Activated CD4-positive, alpha-beta T cell treated with anti-CD3 and anti-CD28 coated beads, Interleukin-2, amount 50 U/mL, for 1 hour (primary cell): ENCODE data around the gene ZG16.

Source experiments
- DNase-seq: peaks from one replicate; pipeline ENCODE4 v3.0.0-alpha.2; 2020

The ZG16 gene

DNA sequence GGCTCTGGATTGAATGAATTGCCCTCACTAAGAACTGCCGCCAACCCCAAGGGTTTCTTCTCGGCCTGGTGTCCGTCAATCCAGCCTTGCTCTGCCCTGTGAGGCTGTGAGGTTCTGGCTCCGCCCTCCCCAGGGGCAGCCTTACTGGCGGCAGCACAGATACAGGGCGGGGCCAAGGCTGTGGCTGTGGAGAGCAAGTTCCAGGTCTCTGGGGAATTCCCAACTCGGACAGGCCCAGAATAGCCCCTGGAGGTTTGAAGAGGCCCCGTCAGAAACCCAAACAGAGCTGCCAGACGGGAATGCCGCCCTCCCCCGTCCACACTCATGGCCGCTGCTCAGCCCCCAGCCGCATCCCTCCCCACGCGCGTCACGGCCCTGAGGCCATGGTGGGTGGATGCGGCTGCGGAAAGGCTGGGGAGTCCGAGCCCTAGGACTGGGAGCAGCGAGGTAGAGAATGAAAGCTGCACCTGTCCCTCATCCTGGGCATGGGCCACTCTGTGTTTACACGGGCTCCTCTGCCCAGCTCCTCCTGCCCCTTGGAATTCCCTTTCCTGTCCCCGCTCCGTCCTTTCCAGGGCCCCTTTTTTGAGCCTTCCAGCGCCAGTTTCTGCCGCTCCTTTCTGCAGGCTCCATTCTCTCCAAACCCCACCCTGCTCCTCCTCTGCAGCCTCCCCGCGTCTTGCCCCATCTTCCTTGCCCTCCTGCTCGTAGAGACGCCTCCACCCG is 33.3 kb downstream of the ZG16 start:
- peak; percentile 59 for DNase-seq

DNA sequence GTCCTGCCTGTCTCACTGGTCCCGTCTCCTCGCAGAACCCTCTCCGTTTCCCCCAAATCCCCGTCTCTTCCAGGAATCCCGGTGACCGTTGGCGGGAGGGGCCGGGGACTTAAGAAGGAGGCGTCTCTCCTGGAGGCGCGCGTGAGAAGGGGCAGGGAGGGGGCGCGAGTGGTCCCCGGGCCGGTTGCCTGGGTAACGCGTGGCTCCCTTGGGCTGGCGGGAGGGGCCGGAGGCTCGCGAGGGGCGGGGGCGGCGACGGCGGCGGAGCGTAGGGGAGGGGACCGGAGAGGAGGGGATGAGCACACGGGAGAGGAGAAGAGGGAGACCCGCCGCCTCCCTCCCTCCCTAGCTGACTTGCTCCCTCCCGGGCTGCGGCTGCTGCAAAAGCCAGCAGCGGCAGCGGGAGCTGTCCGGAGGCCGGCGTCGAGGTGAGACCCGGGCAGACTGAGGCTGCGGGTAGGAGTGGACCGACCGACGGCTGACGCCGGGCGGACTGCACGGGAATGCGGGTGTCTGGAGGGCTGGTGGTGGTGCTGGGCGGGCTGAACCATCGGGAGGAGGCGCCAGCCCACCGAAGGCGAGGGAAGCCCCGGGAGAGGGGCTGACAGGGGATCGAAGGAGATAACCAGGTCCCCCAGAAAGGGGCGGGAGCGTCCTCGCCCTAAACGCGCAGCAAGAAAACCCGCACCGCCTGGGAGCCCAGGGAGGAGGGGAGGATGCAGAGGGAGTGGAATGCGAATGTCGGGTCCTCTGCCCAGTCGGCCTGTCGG is 34.0 kb downstream of the ZG16 start, which contains the start of gene PRRT2:
Gene PRRT2 (plus strand): TSS at position 298 of the 770 bp plus-strand sequence. CDS start 862 bp downstream, outside the sequence.
- DNase-seq = no peak

DNA sequence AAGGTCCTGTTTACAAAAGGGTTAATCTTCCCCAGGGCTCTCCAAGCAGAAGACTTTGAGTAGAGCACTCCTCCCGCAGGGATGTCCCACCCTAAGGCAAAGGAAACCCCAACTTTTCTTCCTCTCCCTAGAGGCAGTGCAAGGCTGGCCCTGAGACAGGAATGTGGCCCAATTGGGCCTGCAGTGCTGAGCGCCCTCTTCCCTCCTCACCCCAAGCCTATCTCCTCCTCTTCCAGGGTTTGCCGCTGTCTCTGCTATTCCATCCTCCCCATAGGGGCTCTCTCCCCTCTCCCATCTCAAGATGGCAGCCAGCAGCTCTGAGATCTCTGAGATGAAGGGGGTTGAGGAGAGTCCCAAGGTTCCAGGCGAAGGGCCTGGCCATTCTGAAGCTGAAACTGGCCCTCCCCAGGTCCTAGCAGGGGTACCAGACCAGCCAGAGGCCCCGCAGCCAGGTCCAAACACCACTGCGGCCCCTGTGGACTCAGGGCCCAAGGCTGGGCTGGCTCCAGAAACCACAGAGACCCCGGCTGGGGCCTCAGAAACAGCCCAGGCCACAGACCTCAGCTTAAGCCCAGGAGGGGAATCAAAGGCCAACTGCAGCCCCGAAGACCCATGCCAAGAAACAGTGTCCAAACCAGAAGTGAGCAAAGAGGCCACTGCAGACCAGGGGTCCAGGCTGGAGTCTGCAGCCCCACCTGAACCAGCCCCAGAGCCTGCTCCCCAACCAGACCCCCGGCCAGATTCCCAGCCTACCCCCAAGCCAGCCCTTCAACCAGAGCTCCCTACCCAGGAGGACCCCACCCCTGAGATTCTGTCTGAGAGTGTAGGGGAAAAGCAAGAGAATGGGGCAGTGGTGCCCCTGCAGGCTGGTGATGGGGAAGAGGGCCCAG is 34.9 kb downstream of the ZG16 start:
- DNase-seq = no peak

DNA sequence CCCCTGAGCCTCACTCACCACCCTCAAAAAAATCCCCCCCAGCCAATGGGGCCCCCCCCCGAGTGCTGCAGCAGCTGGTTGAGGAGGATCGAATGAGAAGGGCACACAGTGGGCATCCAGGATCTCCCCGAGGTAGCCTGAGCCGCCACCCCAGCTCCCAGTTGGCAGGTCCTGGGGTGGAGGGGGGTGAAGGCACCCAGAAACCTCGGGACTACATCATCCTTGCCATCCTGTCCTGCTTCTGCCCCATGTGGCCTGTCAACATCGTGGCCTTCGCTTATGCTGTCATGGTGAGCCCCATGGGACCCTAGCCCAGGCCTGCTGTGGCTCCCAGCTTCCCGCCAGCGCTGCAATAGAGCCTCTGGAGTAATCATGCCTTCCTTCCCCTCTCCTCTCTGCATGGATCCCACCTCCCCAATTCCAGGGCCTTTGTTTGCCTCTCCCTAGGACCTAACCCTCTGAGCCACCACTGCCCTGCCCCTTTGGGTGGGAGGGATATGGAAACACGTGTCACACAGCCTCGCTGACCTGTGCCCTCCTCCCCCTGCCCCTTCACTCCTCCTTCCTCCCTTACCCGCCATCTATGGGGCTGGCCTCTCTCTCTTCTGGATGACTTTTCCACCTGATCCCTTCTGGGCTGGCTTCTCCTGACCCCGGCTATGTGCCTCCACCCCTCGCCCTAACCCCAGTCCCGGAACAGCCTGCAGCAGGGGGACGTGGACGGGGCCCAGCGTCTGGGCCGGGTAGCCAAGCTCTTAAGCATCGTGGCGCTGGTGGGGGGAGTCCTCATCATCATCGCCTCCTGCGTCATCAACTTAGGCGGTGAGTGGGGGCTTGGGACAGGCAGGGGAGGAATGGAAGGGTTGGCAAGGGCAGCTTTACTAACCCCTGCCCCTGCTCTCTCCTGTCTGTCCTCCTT is 35.8 kb downstream of the ZG16 start:
- no peak for DNase-seq

DNA sequence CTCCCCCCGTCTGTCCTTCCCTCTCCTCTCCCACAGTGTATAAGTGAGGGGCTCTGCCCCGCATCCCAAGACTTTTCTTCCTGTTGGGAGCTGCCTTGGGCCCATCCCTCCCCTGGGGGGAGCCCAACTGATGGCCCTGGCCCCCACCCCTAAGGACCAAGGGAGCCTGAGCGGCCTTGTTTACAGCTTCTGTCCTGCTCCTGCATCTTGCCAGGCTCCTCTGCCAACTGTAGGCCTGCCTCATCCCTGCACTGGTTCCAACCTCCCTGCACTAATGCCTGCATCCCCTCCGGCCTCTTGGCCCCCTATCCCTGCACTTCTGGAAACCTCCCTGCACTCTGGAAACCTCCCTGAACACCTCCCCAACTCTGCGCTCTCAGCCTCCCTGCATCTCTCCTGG is 36.5 kb downstream of the ZG16 start:
- no peak for DNase-seq

DNA sequence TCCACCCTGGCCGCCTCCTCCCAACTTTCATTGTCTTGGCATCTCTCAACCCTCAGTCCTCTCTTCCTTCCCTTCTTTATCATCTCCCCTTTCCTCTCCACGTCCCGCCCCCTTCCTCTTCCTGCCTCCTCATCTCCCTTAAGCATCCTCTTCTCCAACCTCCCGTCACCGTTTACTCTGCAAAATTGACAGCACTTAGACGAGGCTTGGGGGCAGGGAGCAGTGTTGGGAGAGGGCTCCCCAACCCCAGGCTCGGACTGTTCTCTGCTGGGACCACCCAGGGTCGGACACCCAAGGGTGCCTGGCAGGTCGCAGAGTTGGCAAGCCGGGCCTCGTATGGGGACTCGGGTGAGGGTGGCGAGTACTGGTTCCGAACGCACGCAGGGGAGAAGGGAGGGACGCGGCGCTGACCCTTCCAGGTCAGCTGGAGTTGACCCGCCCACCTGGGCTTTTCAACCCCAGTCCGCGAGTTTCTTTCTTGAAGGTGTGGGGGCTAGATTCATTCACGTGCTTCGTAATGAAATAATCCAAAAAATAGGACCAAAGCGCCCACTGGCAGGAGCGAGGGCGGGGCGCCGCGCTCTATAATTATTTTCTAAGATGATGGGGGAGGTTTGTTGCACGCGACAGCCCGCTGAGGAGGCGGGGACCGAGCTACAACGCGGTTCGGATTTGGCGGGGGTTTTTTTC is 37.1 kb downstream of the ZG16 start:
- peak; percentile 56 for DNase-seq

DNA sequence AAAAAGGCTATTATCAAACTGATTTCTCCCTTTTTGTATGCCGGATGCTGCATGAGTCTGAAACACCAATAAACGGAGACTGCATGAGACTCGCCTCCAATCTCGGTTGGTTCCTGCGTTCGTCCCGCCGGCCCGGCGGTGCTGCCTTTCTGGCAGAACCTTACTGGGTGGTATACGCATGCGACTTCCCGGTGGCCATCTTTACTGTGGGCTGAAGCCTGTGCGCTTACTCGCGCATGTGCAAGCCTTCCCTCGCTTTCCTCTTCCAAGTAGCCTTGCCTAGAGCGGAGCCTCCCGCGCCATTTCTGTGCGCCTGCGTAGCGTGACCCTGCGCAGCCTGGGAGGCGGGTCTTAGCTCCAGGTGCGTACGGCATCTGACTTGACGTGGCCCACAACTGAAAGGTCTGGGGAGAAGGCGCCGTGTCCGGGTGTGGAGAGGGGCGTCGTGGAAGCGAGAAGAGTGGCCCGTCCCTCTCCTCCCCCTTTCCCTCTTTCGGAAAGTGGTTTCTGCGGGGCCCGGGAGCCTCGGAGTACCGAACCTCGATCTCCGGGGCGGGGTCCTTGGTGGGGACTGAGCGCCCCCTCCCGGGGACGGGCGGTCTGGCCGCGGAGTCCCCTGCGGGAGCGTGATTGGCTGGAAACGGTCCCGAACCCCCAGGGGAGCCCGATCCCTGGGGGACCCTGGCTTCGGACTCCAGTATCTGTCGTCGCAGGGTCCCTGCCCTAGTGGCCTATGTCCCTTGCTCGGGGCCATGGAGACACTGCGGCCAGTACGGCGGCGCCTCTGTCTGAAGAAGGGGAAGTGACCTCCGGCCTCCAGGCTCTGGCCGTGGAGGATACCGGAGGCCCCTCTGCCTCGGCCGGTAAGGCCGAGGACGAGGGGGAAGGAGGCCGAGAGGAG is 38.0 kb downstream of the ZG16 start, which contains the start of gene PAGR1:
Gene PAGR1 (plus strand): TSS at position 360 of the 901 bp plus-strand sequence. CDS start 374 bp downstream, at position 734.
- DNase-seq = peak; percentile 98

DNA sequence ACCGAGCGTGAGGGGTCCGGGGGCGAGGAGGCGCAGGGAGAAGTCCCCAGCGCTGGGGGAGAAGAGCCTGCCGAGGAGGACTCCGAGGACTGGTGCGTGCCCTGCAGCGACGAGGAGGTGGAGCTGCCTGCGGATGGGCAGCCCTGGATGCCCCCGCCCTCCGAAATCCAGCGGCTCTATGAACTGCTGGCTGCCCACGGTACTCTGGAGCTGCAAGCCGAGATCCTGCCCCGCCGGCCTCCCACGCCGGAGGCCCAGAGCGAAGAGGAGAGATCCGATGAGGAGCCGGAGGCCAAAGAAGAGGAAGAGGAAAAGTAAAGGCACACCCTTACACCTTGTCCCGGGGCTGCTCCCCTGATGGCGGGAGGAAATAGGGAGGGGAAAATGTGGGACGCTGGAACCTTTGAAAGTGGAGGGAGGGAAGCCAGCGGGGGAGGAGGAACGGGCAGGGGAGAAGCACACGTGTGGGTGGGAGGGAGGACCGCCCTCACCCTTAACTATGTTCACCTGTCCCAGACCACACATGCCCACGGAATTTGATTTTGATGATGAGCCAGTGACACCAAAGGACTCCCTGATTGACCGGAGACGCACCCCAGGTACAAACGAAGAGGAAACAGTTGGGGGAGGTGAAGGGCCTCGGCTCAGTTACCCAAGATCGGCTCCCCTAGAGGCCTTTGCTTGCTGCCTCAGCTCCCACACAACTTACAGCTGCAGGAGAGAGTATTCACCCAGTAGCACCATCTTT is 38.8 kb downstream of the ZG16 start:
- peak; percentile 43 for DNase-seq

DNA sequence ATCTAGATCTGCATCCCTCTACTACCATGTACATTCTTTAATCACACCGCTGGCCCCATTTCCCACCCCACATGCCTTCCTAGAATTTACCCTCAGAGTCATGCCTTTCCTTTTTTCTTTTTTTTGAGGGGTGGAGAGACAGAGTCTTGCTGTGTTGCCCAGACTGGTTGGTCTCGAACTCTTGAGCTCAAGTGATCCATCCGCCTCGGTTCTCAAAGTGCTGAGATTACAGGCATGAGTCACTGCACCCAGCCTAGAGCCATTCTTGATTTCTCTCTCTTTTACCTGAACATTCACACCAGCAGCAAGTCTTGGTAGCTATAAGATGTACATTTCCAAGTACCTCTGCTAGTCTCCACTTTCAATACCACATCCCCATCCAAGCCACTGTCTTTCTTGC is 40.0 kb downstream of the ZG16 start:
- no peak for DNase-seq

DNA sequence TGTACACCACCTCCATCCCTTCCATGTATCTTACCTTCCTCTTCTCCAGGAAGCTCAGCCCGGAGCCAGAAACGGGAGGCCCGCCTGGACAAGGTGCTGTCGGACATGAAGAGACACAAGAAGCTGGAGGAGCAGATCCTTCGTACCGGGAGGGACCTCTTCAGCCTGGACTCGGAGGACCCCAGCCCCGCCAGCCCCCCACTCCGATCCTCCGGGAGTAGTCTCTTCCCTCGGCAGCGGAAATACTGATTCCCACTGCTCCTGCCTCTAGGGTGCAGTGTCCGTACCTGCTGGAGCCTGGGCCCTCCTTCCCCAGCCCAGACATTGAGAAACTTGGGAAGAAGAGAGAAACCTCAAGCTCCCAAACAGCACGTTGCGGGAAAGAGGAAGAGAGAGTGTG is 41.5 kb downstream of the ZG16 start:
- no peak for DNase-seq

DNA sequence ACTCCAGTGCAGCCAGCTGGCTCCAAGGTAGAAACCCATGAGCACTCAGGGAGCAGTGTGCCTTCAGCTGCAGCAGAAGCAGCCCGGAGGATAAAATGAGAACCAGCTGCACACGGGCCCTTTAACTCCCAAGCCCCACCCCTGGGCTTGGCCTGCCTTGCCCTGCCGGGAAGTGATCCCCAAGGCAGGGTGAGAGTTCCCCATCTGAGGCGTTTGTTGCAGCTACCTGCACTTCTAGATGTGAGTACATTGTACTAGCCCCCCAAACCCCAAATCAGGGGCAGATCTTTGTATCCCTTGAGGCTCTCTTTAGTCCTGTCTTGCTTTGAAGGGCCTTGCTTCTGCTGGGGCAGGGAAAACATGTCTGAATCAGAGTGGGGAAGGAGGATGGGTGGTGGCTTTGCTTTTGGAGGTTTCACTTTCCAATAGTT is 42.2 kb downstream of the ZG16 start, which contains the start of gene MVP:
Gene MVP (plus strand): TSS at position 192 of the 431 bp plus-strand sequence. CDS start 10,088 bp downstream, outside the sequence.
- DNase-seq = peak; percentile 30

DNA sequence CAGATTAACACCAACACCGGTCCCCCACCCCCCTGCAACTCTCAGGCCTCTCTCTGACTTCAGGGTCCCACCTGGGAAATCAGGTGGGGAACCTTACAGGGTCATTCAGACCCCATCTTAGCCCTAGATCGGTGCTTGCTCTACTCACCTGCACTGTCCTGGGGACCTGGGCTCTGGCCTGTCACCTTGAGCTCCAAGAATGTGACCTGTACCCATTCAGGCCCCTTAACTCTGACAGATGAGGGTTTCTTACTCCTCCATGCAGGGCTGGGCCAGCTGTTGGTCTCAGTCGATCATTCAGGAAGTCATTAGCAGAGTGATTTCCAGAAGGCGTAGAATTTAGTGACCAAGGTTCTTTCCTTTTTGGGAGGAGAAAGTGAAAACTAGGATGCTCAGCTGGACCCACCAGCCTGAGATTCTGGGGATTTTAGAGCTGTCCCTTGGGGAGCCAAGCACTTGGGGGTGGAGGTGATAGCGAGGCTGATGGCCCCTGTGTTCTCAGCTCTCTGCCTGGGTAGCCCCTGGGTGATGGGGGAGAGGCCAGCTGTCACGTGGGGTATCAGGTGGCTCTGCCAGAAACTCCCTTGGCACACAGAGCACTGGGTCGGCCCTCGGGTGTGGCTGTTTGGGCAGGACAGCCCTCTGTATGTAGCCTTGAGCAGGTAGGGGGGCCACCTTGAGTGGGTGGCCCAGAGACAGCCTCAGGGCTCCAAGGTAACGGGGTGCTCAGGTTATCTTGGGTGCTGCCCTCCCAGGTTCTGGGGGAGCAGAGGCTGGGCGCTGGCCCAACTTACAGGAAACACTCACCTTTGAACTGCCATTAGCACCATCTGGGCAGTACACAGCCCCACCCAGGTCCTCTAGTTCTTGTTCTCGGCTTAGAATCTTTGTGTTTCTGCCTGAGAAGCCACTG is 42.9 kb downstream of the ZG16 start:
- DNase-seq = peak; percentile 43

DNA sequence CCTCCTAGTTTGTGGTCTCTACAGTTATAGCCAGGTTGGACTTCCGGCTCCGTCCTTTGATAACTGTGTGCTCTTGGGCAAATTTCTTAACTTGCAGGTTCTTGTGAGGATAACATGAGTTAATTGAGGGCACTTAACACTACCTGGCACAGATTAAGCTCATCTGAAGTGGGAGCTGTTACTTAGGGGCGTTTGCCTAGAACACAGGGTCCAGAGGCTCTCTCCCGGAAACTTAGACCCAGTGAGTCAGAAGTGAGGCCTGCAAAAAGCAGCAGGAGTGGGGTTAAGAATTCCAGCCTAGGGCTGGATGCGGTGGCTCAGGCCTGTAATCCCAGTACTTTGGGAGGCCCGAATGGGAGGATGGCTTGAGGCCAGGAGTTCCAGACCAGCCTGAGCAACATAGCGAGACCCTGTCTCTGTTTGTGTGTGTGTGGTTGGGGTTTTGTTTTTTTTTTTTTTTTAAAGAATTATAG is 43.6 kb downstream of the ZG16 start:
- no peak for DNase-seq

DNA sequence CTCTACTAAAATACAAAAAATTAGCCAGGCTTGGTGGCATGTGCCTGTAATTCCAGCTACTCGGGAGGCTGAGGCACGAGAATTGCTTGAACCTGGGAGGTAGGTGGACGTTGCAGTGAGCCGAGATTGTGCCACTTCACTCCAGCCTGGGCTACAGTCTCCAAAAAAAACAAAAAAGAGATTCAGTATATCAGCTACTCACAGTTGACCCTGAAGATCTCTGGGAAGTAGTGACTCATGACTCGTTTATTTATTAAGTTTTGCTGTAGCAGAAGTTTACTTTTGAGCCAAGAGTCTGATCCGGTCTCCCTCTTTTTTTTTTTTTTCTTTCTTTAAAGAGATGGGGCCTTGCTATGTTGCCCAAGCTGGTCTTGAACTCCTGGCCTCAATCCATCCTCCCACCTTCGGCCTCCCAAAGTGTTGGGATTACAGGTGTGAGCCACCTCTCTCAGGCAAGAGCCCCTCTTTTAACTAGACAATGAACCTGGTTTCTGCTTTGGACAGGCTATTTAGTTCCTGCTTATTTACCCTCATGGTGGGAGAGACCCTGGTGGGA is 46.6 kb downstream of the ZG16 start:
- DNase-seq = no peak

DNA sequence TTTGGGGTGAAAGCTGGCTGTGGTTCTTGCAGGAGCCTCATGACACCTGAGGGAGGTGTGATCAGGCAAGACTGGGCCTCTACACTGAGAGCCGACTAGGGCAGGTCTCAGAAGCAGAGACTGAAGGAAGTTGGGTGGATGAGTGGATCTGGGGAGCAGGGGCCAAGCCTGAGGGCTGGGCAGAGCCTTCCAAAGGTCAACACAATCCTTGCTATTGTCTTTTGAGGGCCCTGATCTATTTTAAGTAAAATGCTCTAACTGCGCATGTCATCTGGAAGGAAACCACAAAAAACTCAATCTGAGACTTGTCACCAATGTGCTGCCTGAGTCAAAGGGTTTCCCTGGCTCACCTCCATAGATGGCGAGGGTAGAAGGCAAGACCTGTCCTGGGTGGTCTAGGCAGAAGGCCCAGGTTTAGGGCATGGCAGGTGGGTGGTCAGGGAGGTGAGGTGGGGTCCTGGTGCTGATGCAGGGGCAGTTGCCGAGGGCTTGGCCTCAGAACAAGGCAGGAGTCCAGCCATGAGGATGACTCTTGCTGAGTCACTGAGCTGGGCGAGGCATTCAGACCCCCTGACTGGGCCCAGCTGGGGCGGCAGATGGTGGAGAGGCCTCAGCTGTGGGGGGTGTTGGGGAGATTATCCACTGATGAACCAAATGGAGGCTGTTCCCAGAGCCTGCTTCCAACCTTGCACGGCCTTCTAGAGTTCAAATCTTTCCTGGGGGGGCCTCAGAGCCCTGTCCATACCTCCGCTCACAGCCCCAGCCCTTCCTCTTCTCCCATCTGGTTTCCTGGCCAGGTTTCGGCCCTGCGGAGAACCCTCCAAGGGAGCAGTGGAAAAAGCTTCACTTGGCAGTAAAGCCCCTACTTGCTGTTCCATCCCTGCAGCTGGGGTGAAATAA is 47.3 kb downstream of the ZG16 start:
- no peak for DNase-seq

DNA sequence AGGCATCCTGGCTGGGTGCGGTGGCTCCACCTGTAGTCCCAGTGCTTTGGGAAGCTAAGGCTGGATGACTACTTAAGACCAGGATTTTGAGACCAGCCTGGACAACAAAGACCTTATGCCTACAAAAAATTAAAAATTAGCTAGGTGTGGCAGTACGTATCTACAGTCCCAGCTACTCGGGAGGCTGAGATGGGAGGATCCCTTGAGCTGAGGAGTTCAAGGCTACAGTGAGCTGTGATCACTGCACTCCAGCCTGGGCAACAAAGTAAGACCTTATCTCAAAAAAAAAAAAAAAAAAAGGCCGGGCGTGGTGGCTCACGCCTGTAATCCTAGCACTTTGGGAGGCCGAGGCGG is 48.3 kb downstream of the ZG16 start:
- DNase-seq = no peak

DNA sequence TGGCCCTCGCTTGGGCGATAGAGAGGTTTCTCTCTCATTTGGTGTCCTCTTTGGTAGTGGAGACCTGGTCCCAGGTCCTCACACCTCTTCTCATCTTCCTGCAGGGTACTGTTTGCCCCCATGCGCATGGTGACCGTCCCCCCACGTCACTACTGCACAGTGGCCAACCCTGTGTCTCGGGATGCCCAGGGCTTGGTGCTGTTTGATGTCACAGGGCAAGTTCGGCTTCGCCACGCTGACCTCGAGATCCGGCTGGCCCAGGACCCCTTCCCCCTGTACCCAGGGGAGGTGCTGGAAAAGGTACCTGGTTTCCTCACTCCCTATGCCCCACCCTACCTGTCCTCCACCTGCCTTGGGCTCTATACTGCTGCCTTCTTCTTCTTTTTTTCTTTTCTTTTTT is 52.7 kb downstream of the ZG16 start:
- DNase-seq = no peak
